Lung (tissue), 12 donors: Measurements from ENCODE around the gene AKR1C8. TPM values are rescaled to one million over a fixed set of nuclear protein-coding genes. Genes with fewer than 3 reads are reported as not detected.

Experiments used
- ATAC-seq: fragments of 200-7000 bp; cut with Tn5 transposase; one replicate; pipeline ENCODE4 v1.9.1; 2020; ENCODE audit warnings: moderate number of reproducible peaks; ENCODE audit not compliant: insufficient read depth, low FRiP score
- DNase-seq, 3 donors: peaks; one replicate each; pipeline ENCODE4 v3.0.0-alpha.2; 2013 to 2017
- H3K27ac ChIP-seq, 2 donors: one replicate each; pipeline ENCODE4 v1.5.1; 2013; ENCODE audit warnings: mild to moderate bottlenecking in 2 of 2, moderate library complexity in 2 of 2, control low read depth in 1 of 2, inconsistent platforms in 1 of 2, low read depth in 1 of 2, low read length in 1 of 2
- H3K27me3 ChIP-seq, 3 donors: one replicate each; pipeline ENCODE4 v1.5.1; 2013; ENCODE audit warnings: low read length in 2 of 3; ENCODE audit not compliant: control insufficient read depth in 3 of 3, insufficient read depth in 3 of 3
- H3K36me3 ChIP-seq, 4 donors: one replicate each; pipeline ENCODE4 v1.5.1; 2013; ENCODE audit warnings: low read length in 4 of 4, mild to moderate bottlenecking in 1 of 4, moderate library complexity in 1 of 4; ENCODE audit not compliant: control insufficient read depth in 4 of 4, insufficient read depth in 4 of 4
- H3K4me1 ChIP-seq, 5 donors: one replicate each; pipeline ENCODE4 v1.5.1; 2013; ENCODE audit warnings: low read length in 5 of 5, mild to moderate bottlenecking in 2 of 5, moderate library complexity in 1 of 5; ENCODE audit not compliant: control insufficient read depth in 5 of 5, insufficient read depth in 5 of 5
- H3K4me3 ChIP-seq: one replicate; pipeline ENCODE4 v1.5.1; 2013; ENCODE audit warnings: mild to moderate bottlenecking, control low read depth, moderate library complexity
- H3K9ac ChIP-seq, 2 donors: one replicate each; pipeline ENCODE4 v1.5.1; 2013; ENCODE audit warnings: low read length in 2 of 2, control low read depth in 1 of 2; ENCODE audit not compliant: insufficient read depth in 1 of 2
- H3K9me3 ChIP-seq, 4 donors: one replicate each; pipeline ENCODE4 v1.5.1; 2013; ENCODE audit warnings: low read length in 3 of 4, mild to moderate bottlenecking in 1 of 4, moderate library complexity in 1 of 4; ENCODE audit not compliant: control insufficient read depth in 4 of 4, insufficient read depth in 3 of 4
- whole genome bisulfite sequencing, 2 donors: extraction: QIAGEN DNeasy Blood & Tissue Kit; methylation state at CpG; one replicate each; pipeline ENCODE4 v1.1.7; 2013; 5-methylcytosine and 5-hydroxymethylcytosine counted together
- polyA plus RNA-seq, 2 donors: library from polyadenylated mRNA; stranded (reverse); fragments of 200-250 nt; gene quantifications; one replicate each; pipeline ENCODE4 v1.2.1, GENCODE V29; 2013
- total RNA-seq, 2 donors: library from RNA; depleted of rRNA in 1 of 2; stranded (reverse); fragments of >200 nt in 1 of 2; gene quantifications; one replicate each; pipeline ENCODE4 v1.2.1, GENCODE V29; 2014 to 2021
- TF ChIP-seq, protein P1 (sequence below): IDR thresholded peaks from 2 replicates; pipeline ENCODE4 v1.5.1; 2012; ENCODE audit warnings: mild to moderate bottlenecking; ENCODE audit errors: control extremely low read depth, extremely low read depth
- donor health status: control.
- donor health status: control.
- donor health status: Bipolar disorder and iron deficiency.
- donor health status: healthy.
- donor health status: DM: yes; HTN: yes; CAD: no.

Gene AKR1C8
- total and polyA plus RNA-seq, 4 donors = 0.03 to 0.46 (median 0.18) TPM; not detected in 1

GRCh38 chr10:5199398-5199797 is 14.4 kb upstream of the AKR1C8 start:
- Histone ChIP-seq H3K9me3 (peaks cover 0 to 16% (median 6%) of the 10 kb centered on the region in 4 donors), H3K27ac (no peak overlapping the region), H3K9ac (no peak overlapping the region), H3K4me1 (no peaks in the 10 kb centered on the region), H3K4me3 (no peak overlapping the region), H3K36me3 (no peaks in the 10 kb centered on the region), H3K27me3 (no peaks in the 10 kb centered on the region)
- TF ChIP-seq, protein P1, sequence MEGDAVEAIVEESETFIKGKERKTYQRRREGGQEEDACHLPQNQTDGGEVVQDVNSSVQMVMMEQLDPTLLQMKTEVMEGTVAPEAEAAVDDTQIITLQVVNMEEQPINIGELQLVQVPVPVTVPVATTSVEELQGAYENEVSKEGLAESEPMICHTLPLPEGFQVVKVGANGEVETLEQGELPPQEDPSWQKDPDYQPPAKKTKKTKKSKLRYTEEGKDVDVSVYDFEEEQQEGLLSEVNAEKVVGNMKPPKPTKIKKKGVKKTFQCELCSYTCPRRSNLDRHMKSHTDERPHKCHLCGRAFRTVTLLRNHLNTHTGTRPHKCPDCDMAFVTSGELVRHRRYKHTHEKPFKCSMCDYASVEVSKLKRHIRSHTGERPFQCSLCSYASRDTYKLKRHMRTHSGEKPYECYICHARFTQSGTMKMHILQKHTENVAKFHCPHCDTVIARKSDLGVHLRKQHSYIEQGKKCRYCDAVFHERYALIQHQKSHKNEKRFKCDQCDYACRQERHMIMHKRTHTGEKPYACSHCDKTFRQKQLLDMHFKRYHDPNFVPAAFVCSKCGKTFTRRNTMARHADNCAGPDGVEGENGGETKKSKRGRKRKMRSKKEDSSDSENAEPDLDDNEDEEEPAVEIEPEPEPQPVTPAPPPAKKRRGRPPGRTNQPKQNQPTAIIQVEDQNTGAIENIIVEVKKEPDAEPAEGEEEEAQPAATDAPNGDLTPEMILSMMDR = no peak
- DNase-seq (no peak), ATAC-seq (no peak)
- 84 to 90% methylated on average over 8 of the region's 8 CpGs for WGBS, 2 donors

DNA sequence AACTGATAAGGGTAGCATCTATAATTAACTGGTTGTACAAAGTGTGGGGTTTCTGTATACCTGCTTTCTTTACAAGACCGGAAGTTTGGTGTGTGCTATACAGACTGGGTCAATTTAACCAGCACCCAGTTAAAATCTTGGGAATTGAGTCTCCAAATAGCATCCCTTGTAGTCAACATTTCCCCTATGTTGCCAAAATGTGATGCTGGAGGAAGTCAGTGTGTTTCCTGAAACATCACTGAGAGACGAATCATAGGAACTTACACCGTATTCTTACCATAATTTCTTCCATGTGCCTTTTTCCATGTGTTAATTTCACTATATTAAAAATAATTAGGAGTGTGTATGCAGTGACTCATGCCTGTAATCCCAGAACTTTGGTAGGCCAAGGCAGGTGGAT is 13.4 kb upstream of the AKR1C8 start:
- no peak for DNase-seq
- ATAC-seq = no peak
- TF ChIP-seq, protein P1 = no peak
- no peaks in the 10 kb centered on the region for H3K27me3 ChIP-seq
- H3K9me3 ChIP-seq = peaks cover 0 to 12% (median 5%) of the 10 kb centered on the region in 4 donors
- H3K27ac ChIP-seq = no peak overlapping the region
- no peak overlapping the region for H3K9ac ChIP-seq
- no peaks in the 10 kb centered on the region for H3K36me3 ChIP-seq
- WGBS, 2 donors = 52 to 76% methylated on average over 3 of the region's 3 CpGs
- H3K4me1 ChIP-seq = no peaks in the 10 kb centered on the region
- no peak overlapping the region for H3K4me3 ChIP-seq

GRCh38 chr10:5196702-5197113 is 11.8 kb upstream of the AKR1C8 start, which contains the start of gene AKR1C4:
Gene AKR1C4, plus strand, starts transcription at chr10:5196837. Its CDS starts 31 bp downstream, at chr10:5196868.
- Histone ChIP-seq H3K9ac (no peak within 1 kb of the TSS), H3K27ac (no peak within 1 kb of the TSS), H3K4me1 (no peaks in the 10 kb centered on the region), H3K4me3 (no peak within 1 kb of the TSS), H3K9me3 (peaks cover 0 to 5% (median 0%) of the 10 kb centered on the region in 4 donors), H3K36me3 (no peaks in the 10 kb centered on the region), H3K27me3 (no peaks in the 10 kb centered on the region)
- DNase-seq (no peak), ATAC-seq (no peak)
- WGBS, 2 donors = 89 to 91% methylated on average over 4 of the region's 4 CpGs
- TF ChIP-seq, protein P1 = no peak
